Ammon's horn (tissue), 1 donor: Measurements from ENCODE around the gene SFTPD.
A peak's percentile ranks its signal among the peaks of the same experiment; 100 is the strongest.

Source experiments
- DNase-seq: peaks from one replicate; pipeline ENCODE4 v3.0.0-alpha.2; 2016; ENCODE audit warnings: low spot score

Gene SFTPD

DNA sequence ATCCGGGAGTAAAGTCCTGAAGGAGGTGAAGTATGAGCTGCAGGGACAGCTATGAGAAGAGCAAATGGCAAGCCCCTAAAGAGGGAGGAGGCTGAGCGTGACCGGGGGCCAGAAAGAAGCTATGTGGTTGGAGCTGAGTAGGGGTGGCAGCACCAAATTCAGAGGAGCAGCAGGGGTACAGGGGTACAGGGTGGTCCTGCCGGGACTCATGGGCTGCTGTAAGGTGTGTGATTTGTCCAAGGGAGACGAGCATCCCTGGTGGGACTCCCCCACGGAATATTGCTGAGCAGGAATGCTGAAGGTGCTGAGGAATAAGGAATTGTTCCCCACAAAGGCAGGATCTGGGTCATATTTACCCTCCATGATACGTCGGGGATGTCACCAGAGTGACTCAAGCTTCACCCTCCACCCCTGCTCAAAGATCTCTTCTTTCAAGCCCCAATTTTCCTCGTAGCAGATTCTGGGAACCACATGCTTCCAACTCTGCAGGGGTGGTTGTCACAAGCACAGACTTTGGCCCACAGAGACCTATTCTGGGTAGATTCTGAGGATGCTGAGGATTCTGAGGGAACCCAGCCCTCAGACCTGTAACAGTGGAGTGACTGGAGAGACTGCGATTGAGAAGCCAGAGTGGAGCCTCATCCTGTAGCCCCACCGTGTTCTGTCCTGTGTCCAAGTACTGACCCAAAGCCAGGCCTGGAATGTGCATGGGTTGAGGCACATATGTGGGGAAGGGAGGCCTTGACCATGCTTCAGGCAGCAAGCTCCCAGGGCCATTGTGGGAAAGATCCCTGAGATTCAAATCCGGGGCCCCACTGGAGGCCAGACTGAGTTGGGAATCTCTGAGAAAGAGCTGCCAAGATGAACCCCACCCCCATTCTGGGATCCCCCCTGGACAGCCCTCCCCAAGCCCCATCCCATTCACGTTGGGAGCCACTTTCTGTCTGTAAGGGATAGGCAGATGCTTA, 4.2 kb downstream of the SFTPD start:
- no peak for DNase-seq

DNA sequence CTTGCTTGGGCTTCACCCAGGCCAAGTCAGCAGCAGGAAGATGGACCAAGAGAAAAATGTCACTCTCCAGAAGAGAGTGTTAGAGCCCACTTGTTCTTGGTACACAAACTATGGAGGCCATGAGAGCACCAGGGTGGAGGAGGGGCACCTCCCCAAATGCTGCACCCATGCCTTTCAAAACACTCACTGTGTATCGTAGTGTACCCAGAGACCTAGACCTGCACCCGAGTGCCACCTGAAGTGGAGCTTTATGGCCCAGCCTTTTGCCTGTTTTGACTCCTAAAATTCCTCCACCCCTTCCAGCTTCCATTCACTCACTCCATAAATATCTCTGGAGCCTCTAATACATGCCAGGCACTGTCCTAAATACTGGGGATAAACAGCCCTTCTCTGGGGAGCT, 5.0 kb downstream of the SFTPD start:
- DNase-seq, result no peak

DNA sequence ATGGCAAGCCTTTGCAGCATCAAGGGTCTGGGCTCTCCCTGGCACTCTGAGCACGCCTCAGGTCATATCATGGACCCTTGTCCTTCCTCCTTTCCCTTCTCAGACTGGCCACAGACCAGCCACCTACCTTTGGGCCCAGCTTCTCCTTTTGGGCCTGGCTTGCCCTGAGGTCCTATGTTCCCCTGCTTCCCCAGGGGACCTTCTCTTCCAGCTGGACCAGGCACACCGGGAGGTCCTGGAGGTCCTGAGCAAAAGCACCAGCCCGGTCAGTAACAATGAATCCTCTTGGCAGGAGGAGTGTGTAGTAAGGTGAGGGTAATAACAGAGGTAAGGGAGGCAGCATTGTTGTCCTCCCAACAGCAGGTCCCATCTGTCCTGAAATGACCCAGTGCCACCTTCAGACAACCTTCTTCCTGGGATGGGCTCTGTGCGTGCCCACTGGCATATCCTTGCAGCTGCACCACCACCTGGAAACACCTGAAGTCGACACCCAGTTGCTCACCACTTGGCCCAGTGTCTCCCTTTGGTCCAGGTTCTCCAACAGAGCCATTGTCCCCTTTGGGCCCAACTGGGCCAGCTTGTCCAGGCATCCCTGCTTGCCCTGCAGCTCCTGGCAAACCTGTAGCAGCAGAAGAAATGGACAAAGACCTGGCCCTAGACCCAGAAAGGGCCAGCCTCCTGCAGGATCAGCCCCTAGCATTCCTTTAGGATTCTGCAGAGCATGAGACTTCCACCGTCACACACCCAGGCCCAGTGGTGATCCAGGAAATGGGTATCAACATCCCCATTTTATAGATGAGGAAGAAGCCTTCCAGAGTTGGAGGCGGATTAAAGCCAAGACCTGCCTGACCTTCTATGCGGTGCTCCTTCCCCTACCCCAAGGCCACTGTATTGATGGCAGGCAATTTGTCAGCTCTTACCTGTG, 6.4 kb downstream of the SFTPD start:
- DNase-seq, result no peak

DNA sequence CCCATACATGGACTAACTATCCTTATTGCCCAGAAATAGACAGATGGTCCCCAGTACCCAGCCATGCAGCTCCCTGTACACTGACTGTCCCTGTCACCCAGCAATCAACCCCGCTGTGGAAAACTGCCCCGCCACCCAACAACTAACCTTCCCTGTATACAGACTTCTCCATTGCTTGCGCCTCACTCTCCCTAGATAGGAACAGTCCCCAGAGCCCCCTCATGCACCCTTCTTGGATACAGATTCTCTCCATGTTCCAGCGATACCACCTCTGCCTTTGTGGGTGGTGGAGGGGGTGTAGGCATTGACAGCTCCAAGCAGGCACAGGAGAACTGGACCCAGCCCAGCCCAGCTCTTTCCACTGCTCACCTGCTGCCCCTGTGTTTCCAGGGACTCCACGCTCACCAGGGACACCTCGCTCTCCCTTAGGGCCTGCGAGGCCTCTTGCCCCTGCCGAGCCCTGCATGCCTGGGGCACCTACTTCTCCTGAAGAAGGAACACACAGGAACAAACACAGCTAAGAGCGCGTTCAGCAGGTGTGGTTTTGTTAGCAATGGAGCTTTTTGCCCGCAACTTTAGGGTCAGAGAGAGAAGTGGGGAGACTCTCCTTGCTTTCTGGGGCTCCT, 7.2 kb downstream of the SFTPD start:
- no peak for DNase-seq

DNA sequence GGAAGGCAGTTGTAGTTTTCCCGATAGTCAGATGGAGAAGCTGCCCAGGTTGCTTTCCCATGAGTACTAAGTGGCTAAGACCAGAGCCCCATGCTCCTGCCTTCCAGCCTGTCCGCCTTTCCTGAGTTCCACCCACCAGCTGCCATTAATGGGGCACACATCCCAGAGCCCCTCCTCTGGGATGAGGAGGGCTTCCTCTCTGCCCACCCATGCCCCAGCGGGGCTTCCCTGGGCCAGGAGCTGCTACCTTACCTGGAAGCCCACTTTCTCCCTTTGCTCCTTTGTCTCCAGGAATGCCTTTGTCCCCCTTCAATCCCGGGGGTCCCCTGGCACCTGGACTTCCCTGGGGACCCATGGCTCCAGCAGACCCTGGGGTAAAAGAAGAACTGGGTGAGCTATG, 7.8 kb downstream of the SFTPD start:
- DNase-seq, result no peak

DNA sequence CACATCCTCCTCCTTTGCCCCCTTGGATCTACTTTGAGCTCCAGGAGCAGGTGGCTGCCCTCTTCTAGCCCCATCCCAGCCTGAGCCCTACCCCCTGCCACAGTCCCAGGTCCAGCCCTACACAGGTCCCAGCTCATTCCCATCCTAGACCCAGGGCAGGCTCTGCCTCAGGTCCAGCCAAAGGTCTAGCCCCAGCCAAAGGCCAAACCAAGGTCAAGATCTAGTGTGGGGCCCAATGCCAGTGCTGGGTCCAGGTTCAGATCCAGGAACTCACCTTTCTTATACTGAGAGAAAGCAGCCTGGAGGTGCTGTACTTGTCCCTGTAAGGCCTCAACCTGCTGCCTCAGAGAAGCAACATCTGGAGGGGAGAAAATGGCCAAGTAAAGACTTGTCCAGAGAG, 8.5 kb downstream of the SFTPD start:
- no peak for DNase-seq

DNA sequence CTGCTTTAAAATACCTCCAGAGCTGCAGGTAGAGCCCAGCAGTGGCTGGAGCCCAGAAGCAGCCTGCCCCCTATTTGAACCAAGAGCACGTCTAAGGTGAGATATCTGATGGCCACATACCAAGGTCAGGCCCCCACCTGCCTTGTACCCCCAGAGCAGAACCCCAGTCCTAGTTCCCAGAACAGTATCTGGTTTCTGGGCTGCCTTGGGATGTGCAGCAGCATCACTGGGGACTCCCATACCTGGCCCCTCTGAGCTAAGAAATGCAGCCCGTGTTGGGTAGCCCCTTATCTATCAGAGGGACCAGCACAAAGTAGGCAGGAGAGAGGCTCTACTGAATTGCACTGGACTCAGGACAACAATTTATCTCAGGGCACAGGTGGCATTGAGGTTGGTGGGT, 8.9 kb downstream of the SFTPD start:
- no peak for DNase-seq

DNA sequence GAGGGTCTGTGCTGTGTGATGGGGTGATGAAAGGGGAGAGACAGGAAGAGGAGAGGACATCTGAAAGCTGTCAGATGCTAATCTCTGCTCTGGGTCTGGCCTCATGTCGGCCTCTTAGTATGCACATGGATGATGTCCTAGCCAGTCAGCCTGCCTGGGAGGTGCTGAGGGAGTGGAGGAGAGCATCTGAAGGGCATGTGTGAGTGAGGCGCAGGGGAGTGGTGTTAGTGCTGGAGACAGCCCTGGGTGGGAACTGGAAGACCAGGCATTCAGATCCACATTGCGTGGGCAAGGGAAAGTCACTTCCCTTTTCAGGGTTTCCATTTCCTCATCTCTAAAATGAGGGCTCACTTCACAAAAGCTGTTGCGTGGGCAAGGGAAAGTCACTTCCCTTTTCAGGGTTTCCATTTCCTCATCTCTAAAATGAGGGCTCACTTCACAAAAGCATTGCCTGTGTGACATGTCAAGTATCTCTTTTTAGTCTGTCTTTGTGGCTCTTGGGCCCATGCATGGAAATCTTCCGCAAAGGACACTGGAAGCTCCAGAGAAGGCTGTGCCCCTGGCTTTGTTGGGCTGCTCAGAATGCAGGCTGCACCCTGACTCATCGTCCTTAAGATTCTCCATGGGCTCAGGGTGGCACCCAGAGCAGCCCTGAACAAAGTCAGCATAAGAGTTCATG, 10.0 kb downstream of the SFTPD start:
- peak; percentile 79 for DNase-seq

DNA sequence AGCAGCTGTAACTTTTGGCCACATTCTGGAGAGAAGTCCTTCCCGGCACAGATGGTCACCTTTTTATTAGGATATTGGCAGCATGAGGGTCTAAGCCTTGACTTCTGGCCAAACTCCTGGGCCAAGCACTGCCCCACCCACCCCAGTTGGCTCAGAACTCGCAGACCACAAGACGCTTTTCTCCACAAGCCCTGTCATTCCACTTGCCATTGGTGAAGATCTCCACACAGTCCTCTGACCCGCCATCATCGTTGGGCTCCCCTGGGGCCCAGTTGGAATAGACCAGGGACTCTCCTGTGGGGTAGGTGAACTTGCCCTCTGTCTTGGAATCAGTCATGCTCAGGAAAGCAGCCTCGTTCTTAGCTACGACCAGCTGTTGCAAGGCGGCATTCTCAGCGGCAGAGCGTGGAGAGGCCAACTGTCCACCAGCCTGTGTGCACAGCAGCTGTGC, 11.2 kb downstream of the SFTPD start:
- no peak for DNase-seq

DNA sequence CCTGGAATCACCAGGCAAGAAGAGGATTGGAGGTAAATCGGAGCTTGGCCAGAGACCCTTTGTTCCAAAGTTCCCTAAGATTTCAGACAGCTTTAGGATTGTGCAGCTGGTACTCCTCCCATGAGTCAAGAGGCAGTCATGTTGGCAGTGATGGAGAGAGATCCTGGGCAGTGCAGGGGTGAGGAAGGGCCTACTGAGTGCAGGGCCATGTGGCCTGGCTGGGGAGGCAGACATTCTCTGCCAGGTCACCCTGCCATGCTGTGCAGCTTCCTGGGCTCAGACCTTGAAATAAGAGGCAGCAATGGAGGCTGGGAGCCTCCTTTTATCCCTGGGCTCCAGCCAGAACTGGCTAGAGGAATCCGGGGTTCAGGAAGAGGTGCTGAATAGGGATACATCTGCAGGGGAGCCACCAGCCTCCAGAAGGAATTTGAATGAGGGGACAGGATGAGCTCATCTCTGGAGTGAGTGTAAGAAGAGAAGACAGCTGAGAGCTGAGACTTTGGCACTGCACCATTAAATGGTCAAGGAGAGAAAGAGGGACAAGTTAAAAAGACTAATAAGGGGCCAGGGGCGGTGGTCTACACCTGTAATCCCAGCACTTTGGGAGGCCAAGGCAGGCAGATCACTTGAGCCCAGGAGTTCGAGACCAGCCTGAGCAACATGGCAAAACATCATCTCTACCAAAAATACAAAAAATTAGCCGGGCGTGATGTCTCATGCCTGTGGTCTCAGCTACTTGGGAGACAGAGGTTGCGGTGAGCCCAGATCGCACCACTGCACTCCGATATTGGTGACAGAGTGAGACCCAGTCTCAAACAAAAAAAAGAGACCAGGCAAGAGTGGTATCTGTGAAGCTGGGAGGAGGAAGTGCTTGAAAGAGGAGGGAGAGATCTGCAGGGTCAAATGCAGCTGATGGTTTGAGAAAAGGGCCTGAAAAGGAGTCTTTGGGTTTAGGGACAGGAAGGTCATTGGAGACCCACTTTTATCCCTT, 12.0 kb downstream of the SFTPD start:
- DNase-seq, result no peak

DNA sequence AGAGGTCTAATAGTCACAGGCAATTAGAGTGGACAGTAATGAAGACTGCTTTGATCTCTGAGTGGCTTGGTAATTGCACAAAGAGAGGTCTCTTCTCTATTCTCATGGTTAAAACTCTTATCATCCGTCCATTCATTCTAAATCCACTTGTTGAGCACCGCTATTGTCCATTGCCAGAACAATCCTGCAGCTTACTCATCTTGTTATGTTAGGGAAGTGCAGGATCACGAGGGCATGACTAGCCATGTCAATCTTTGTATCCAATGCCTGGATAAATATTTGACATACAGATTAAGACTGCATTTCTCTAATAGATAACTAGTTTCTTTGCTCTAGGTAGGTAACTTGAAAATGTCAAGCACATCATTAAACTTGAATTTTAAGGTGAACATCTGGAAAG, 14.9 kb downstream of the SFTPD start:
- no peak for DNase-seq

DNA sequence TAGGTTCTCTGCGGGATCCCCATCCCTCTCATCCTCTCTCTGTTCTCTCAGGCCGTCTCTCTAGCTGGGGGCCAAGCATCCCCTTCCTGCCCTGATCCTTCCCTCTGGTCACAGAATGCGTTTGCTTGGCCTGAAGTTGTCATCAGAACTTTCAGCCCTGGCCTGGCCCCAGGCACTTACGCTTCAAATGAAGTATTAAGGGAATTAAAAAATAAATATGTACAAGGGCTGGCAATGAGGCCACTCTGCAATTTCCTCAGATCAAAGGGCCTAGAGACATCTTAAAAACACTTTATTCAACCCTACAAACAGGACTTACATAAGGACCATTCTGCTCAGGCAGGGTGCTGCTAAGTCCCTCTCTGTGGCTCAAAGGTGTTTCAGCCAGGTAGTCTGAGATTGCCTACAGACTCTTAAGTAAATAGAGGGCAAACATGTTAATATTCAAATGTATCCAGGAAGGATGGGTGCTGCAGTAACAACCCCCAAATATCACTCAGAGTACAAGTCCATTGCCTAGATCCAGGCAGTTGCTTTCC, 16.0 kb downstream of the SFTPD start:
- no peak for DNase-seq

DNA sequence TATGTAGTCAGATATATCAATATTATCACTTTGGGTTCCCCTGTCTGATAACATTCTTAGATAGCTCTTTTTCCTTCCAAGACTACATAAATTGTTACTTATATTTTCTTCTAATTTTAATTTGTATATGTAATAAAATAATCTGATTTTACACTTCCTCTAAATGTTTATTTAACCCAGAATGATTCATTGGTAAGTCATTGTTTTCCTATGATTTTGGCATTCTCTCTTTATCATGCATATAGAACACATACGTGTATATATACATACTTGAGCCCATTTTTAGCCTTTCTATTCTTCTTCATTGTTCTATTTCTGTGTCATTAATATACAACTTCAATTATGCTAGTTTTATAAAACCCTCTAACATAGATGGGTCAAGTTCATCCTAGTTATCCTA, 16.6 kb downstream of the SFTPD start:
- no peak for DNase-seq

DNA sequence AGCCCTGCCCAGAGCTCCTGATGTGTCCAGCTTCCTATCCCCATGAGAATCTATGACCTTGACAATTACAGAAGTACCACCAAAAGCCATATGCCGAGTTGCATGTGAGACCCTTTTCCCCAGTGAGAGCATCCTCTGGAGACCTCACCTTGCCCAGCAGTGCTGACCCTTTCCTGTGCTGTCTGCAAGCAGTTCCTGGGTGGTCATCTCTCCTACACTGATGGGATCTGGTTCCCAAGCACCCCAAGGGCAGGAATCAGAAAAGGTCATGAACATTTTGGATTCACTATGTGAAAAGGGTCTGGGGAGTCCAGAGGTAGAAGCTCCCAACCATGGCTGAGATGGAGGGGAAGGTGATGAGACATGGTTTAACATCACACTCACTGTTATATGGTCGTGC, 18.2 kb downstream of the SFTPD start:
- no peak for DNase-seq

DNA sequence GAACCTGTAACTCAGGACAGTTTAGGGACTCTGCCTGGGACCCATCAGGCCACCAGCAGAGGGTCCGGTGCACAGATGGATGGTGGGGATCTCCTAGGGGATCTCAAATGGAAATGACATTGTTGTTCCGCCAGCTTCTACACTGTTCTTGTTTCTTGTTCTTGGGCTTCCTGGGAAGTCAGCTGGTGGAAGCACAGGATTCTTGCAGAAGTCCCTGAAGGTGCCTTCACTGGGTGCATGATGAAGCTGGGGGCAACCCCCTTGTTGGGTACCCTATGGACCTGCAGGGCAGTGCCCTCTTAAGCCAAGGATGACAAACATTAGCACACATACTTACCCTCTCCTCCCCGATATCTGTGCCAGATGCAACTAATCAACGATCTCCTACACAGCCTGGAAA, 18.6 kb downstream of the SFTPD start:
- DNase-seq, result no peak

DNA sequence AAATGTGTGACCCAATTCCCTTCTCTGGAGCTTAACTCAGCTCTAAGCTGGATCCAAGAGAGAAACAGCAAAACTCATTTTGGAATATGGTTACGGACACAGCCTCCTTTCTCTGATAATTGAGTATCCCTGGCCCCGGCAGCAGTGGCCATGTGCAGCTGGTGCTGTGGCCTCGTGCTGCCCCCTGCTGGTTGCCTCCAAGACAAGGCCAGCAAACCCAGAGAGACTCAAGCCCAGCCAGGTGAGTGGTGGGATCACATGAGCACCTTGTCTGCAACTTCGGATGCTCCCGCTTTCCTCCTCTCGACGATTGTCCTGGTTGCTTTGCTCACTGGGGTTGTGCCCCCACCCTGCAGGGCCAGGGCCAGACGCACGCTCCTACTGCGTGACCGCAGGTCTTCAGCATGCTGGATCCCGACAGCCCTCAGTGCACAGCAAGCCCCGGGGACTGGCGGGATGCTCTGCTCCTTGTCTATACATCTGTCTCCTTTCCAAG, 19.4 kb downstream of the SFTPD start:
- peak; percentile 88 for DNase-seq

DNA sequence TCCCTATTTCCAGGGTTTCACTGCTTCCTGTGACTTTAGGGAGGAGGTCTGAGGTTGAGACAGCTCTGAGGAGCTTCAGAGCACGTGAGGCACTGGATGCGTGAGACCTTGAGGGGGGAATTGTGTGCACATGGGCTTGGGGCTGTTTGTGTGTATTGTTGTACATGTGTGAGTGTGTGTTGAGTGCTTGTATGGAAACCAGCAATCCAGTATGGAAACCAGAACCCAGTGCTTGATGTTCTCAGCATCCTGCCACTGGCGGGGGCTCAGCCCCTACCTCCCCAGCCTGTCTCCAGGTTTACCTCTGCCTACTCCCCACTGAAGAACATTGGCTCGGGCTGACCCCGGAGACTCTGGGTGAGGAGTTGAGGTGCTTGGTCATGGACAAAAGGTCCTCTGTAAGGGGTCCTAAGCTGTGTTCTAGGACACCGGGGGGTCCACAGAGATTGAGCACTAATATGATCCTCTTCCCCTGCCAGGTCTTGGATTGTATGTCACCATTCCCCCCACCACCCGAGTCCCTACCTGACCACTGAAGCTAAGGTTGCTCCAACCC, 20.8 kb downstream of the SFTPD start:
- no peak for DNase-seq

DNA sequence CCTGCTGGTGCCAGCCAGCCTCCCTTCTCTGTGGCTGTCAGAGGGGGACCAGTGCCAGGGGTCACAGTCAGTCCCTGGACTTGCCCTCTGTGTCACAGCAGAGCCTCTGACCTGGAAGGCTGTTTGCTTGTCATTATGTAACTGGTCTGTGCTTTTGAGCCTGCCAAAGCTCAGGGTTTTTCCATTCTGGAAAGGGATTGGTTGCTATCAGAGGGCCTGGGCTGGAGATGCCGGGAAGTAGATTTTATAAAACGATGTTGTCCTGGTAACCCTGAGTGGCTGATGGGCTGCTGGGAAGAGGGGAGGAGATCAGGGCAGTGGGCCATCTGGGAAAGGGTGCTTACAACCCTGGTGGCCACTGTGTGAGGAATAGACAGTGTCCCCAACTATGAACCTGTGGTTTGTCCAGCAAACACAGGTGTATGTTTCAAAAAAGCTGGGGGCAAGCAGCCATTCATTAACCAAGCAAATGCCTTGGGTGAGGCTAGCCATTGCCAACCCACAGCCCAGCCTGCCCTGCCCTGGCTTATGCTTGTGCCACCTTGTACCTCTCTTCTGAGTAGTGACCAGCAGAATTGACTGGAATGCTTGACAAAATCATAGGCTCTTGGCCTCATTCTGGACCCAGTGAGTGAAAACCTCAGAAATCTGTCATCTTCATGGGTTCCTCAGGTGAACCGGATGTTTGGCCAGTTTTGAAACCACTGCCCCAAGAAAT, 21.6 kb downstream of the SFTPD start:
- peak; percentile 73 for DNase-seq

DNA sequence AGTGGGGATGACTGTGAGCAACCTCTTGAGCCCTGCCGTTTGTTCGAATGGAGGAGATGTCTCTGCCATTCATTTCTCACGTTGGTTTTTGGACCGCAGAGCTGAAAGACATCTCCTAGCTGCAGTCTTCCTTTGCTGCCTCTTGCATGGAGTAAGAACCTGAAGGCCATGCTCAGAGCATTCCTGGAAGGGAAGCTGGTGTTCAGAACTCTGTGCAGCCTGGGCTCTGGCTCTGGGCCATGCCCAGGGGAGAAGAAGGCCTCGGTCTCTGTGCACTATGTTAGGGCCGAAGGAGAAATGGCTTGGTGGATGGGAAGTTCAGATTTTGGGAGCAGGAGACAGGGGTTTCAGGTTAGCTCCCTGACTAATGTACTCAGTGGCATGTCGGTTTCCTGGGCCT, 22.9 kb downstream of the SFTPD start:
- no peak for DNase-seq
